ENCODE measurements around the gene AHCYL2. TPM values are rescaled to one million over a fixed set of nuclear protein-coding genes. Genes with fewer than 3 reads are reported as not detected.

Gene AHCYL2
- total RNA-seq, 4 donors from 2014 or later: 93.7 to 635 (median 551) TPM

DNA sequence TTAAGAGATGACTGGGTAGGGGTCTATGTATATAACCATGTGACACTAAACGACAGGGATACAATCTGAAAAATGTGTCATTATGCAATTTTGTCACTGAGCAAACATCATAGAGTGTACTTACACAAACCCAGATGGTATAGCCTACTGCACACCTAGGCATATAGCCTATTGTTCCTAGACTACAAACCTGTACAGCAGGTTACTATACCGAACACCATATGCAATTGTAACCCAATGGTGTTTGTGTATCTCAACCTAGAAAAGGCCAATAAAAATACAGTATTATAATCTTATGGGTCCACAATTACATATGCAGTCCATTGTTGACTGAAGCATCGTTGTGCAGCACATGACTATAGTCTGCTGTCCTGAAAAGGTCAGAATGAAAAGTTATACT, 232.3 kb downstream of the AHCYL2 start:
- H3K27me3 ChIP-seq: no peaks in the 10 kb centered on the region
- DNase-seq: no peak
- intact Hi-C loops (cut with DNase I; ENCODE audit: low total_unique reads) (no loop called here), in situ Hi-C loops (cut with MboI; ENCODE audit: low pct_ligation_motif_present in 1 of 4, low pct_unique_long_range_greater_than_20kb in 1 of 4, low sequenced_read_pairs in 3 of 4) (loop anchor here (25.0 kb wide), 2 partner anchors 95 to 245 kb away; no protein-coding TSS in a partner anchor)
- H3K4me1 ChIP-seq: no peaks in the 10 kb centered on the region
- no peak for TF ChIP-seq POLR2AphosphoS5 (IDR thresholded peaks at IDR 0.05)
- no peak for TF ChIP-seq POLR2A (IDR thresholded peaks at IDR 0.05)
- TF ChIP-seq, protein P1, sequence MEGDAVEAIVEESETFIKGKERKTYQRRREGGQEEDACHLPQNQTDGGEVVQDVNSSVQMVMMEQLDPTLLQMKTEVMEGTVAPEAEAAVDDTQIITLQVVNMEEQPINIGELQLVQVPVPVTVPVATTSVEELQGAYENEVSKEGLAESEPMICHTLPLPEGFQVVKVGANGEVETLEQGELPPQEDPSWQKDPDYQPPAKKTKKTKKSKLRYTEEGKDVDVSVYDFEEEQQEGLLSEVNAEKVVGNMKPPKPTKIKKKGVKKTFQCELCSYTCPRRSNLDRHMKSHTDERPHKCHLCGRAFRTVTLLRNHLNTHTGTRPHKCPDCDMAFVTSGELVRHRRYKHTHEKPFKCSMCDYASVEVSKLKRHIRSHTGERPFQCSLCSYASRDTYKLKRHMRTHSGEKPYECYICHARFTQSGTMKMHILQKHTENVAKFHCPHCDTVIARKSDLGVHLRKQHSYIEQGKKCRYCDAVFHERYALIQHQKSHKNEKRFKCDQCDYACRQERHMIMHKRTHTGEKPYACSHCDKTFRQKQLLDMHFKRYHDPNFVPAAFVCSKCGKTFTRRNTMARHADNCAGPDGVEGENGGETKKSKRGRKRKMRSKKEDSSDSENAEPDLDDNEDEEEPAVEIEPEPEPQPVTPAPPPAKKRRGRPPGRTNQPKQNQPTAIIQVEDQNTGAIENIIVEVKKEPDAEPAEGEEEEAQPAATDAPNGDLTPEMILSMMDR (IDR thresholded peaks at IDR 0.05): no peak
- no peak for TF ChIP-seq EP300 (IDR thresholded peaks at IDR 0.05; ENCODE audit: low read depth)
- no peaks in the 10 kb centered on the region for H3K9me3 ChIP-seq
- no peak overlapping the region for H3K27ac ChIP-seq
- 34 to 57% methylated on average over 2 to 3 of the region's 3 CpGs for WGBS, 2 donors (ENCODE audit: low coverage in 1 of 2)
- H3K4me3 ChIP-seq: no peak overlapping the region
- no peaks in the 10 kb centered on the region for H3K36me3 ChIP-seq

- TF ChIP-seq POLR2A (IDR thresholded peaks at IDR 0.05) (no peak), POLR2AphosphoS5 (IDR thresholded peaks at IDR 0.05) (no peak), EP300 (IDR thresholded peaks at IDR 0.05; ENCODE audit: low read depth) (no peak)
- in situ Hi-C loops (cut with MboI; ENCODE audit: low pct_ligation_motif_present in 1 of 4, low pct_unique_long_range_greater_than_20kb in 1 of 4, low sequenced_read_pairs in 3 of 4): loop anchor here (25.0 kb wide), 2 partner anchors 96 to 246 kb away; no protein-coding TSS in a partner anchor
- no peak overlapping the region for H3K27ac ChIP-seq
- H3K27me3 ChIP-seq: no peaks in the 10 kb centered on the region
- intact Hi-C loops (cut with DNase I; ENCODE audit: low total_unique reads): no loop called here
- no peak for DNase-seq
- H3K9me3 ChIP-seq: no peaks in the 10 kb centered on the region
- 98% methylated on average over 5 of the region's 5 CpGs; no CpG with 5 or more reads in 1 of the 2 donors for WGBS, 2 donors (ENCODE audit: low coverage in 1 of 2)
- H3K4me1 ChIP-seq: no peaks in the 10 kb centered on the region
- no peak overlapping the region for H3K4me3 ChIP-seq
- no peaks in the 10 kb centered on the region for H3K36me3 ChIP-seq
These were observed 233.3 kb downstream of the AHCYL2 start for GRCh38 chr7:129458171-129458570.

DNA sequence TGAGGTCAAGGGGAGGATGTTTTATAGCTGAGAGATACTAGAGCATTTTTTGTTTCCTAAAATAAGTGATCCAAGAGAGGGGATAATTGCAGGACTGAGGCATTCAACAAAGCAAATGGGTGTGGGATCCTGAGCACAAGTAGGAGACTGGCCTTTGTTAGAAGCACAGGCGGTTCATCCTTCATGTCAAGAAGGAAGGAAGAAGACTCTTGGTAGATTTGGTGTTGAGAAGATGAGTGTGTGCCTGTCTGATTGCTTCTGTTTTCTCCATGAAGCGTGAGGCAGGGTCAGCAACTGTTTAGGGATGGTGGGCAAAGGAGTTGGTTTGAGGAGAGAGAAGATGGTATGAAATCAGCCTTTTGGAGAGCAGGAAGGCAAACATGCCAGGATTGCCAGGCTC, 237.0 kb downstream of the AHCYL2 start:
- no peaks in the 10 kb centered on the region for H3K27me3 ChIP-seq
- DNase-seq: no peak
- no peak for TF ChIP-seq EP300 (IDR thresholded peaks at IDR 0.05; ENCODE audit: low read depth)
- TF ChIP-seq, protein P1 (IDR thresholded peaks at IDR 0.05): no peak
- TF ChIP-seq POLR2AphosphoS5 (IDR thresholded peaks at IDR 0.05): no peak
- no peak for TF ChIP-seq POLR2A (IDR thresholded peaks at IDR 0.05)
- intact Hi-C loops (cut with DNase I; ENCODE audit: low total_unique reads): no loop called here
- WGBS, 2 donors (ENCODE audit: low coverage in 1 of 2): 89 to 94% methylated on average over 1 to 2 of the region's 2 CpGs
- H3K4me3 ChIP-seq: no peak overlapping the region
- in situ Hi-C loops (cut with MboI; ENCODE audit: low pct_ligation_motif_present in 1 of 4, low pct_unique_long_range_greater_than_20kb in 1 of 4, low sequenced_read_pairs in 3 of 4): loop anchor here (25.0 kb wide), 2 partner anchors 100 to 250 kb away; no protein-coding TSS in a partner anchor
- H3K27ac ChIP-seq: no peak overlapping the region
- no peaks in the 10 kb centered on the region for H3K36me3 ChIP-seq
- no peaks in the 10 kb centered on the region for H3K9me3 ChIP-seq
- no peaks in the 10 kb centered on the region for H3K4me1 ChIP-seq

DNA sequence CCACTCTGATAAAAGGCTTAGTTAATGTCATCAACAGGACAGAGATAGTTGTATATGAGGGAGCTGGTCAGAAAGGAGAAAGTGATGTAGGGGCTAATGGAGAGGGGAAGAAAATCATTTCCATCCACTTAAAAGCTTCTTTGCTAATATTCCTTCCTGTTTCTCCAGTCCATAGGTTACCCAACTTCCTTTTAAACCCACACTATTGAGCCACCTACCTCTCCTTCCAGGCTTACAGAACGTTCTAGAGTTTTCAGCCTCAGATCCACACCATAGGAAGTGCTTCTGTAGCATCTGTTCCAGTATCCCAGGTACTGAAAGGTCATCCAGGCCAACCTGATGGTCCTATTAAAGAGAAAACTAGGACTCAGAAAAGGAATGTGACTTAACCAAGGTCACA, 237.6 kb downstream of the AHCYL2 start:
- Histone ChIP-seq H3K4me1 (no peaks in the 10 kb centered on the region), H3K9me3 (no peaks in the 10 kb centered on the region), H3K27ac (no peak overlapping the region), H3K4me3 (no peak overlapping the region), H3K27me3 (no peaks in the 10 kb centered on the region), H3K36me3 (no peaks in the 10 kb centered on the region)
- 69% methylated on average over 1 of the region's 1 CpG; no CpG with 5 or more reads in 1 of the 2 donors for WGBS, 2 donors (ENCODE audit: low coverage in 1 of 2)
- DNase-seq: no peak
- TF ChIP-seq, protein P1 (IDR thresholded peaks at IDR 0.05): no peak
- TF ChIP-seq POLR2AphosphoS5 (IDR thresholded peaks at IDR 0.05) (no peak), EP300 (IDR thresholded peaks at IDR 0.05; ENCODE audit: low read depth) (no peak), POLR2A (IDR thresholded peaks at IDR 0.05) (no peak)
- intact Hi-C loops (cut with DNase I; ENCODE audit: low total_unique reads): no loop called here
- in situ Hi-C loops (cut with MboI; ENCODE audit: low pct_ligation_motif_present in 1 of 4, low pct_unique_long_range_greater_than_20kb in 1 of 4, low sequenced_read_pairs in 3 of 4): loop anchor here (25.0 kb wide), 2 partner anchors 100 to 250 kb away; no protein-coding TSS in a partner anchor

DNA sequence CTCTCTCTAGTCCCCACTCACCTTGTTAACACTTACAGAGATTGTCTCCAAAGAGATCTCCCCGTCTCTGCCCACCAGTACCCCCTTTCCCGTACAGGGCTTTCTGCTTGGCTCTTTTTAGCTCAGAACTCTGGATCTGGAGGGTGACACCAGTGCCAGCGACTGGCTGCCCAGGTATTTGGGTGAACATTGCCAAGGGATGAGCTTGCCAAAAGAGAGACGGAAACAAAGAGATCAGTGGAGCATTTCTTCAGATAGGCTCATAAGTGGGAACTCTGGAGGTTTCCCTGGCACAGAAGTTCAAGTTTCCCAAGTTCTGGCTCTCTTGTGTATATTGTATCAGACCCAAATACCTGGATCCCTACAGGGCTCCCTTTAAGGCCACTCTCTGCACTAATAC, 239.4 kb downstream of the AHCYL2 start:
- no peaks in the 10 kb centered on the region for H3K27me3 ChIP-seq
- no peaks in the 10 kb centered on the region for H3K9me3 ChIP-seq
- TF ChIP-seq, protein P1 (IDR thresholded peaks at IDR 0.05): no peak
- TF ChIP-seq EP300 (IDR thresholded peaks at IDR 0.05; ENCODE audit: low read depth) (no peak), POLR2AphosphoS5 (IDR thresholded peaks at IDR 0.05) (no peak), POLR2A (IDR thresholded peaks at IDR 0.05) (no peak)
- H3K27ac ChIP-seq: no peak overlapping the region
- H3K4me1 ChIP-seq: no peaks in the 10 kb centered on the region
- WGBS, 2 donors (ENCODE audit: low coverage in 1 of 2): 93% methylated on average over 4 of the region's 4 CpGs; no CpG with 5 or more reads in 1 of the 2 donors
- no peak overlapping the region for H3K4me3 ChIP-seq
- no peaks in the 10 kb centered on the region for H3K36me3 ChIP-seq
- no peak for DNase-seq
- intact Hi-C loops (cut with DNase I; ENCODE audit: low total_unique reads): no loop called here
- in situ Hi-C loops (cut with MboI; ENCODE audit: low pct_ligation_motif_present in 1 of 4, low pct_unique_long_range_greater_than_20kb in 1 of 4, low sequenced_read_pairs in 3 of 4): loop anchor here (25.0 kb wide), 2 partner anchors 102 to 252 kb away; no protein-coding TSS in a partner anchor
